Activated naive CD4-positive, alpha-beta T cell treated with anti-CD3 and anti-CD28 coated beads, Interleukin-2, amount 10 ng/mL, durations not matched to agents 7 days and 5 days (primary cell): ENCODE results near the gene TMEM174.
A peak's percentile ranks its signal among the peaks of the same experiment; 100 is the strongest.
"Not testable (repeated sequence)": the region's sequence is repeated elsewhere in the genome, so short reads cannot be mapped to it uniquely, and the experiment has no call there.

Source experiments
- CTCF ChIA-PET: fragments of 350-600 bp; sonication (Branson Sonifier 250); formaldehyde crosslinking; loops from one replicate; lab custom pipeline; 2021; ENCODE audit warnings: antibody characterized with exemption; lab: Charles Lee
- DNase-seq: peaks from one replicate; pipeline ENCODE4 v3.0.0-alpha.2; 2020
- H3K27ac Mint-ChIP-seq: one replicate; pipeline ENCODE4 v1.8.0; 2021; ENCODE audit warnings: mild to moderate bottlenecking, moderate library complexity, mixed read lengths
- H3K27me3 Mint-ChIP-seq: one replicate; pipeline ENCODE4 v1.8.0; 2021; ENCODE audit warnings: mild to moderate bottlenecking, mixed read lengths
- H3K36me3 Mint-ChIP-seq: one replicate; pipeline ENCODE4 v1.8.0; 2021; ENCODE audit warnings: mixed read lengths
- H3K4me1 Mint-ChIP-seq: one replicate; pipeline ENCODE4 v1.8.0; 2021; ENCODE audit warnings: mixed read lengths
- H3K4me3 Mint-ChIP-seq: one replicate; pipeline ENCODE4 v1.8.0; 2021; ENCODE audit warnings: mild to moderate bottlenecking, moderate library complexity, mixed read lengths
- H3K9me3 Mint-ChIP-seq: one replicate; pipeline ENCODE4 v1.8.0; 2021; ENCODE audit warnings: mixed read lengths

Gene TMEM174

DNA sequence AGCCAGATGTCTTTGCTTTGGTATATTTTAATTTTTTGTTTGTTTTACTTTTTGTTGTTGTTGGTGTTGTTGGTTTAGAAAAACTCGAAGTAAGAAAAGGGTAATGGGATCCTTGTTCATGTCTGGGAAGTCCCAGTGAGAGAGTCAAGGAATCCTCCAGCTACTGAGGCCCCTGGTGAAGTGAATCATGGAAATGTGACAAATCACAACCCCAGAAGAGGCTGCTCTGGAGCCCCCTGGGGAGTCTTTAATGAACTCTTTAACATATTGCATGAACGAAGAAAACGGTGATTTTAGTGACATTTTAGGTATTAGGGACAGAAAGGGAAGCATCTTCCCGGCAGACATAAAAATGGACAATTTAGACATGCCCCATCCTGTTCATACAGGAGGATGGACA lies 41.3 kb downstream of the TMEM174 start:
- CTCF ChIA-PET, result interaction anchor here (1.4 kb wide), 1 partner anchor 88 kb away, joined by 3 read pairs; no protein-coding TSS in a partner anchor
- DNase-seq, result no peak
- H3K27me3 Mint-ChIP-seq, result peaks cover 83% of the 10 kb centered on the region

DNA sequence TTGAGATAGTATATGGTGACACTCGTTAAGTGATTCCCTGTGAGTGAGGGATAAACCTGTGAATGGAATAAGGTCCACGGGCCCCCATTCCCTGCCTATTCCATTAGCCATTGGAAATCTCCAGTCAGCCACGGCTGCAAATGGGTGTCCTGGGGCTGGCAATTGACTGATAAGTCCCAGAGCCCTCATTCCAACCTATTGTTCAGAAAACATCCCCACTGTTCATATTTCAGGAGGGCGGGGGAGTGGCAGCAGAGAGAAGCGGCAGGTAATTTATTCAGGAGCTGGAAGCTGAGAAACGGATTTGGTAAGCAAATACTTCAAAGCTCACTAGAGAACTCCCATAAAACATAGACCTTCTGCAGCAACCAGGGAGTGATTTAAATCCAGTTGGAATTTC lies 42.0 kb downstream of the TMEM174 start:
- Mint-ChIP-seq H3K4me1 (peaks cover 13% of the 10 kb centered on the region), H3K9me3 (peaks cover 4% of the 10 kb centered on the region), H3K27ac (no peak overlapping the region), H3K4me3 (no peak overlapping the region), H3K36me3 (no peaks in the 10 kb centered on the region), H3K27me3 (peaks cover 81% of the 10 kb centered on the region)
- CTCF ChIA-PET, result interaction anchor here (1.0 to 2.4 kb wide), 10 partner anchors 8 to 236 kb away, joined by 3 to 16 read pairs (median 4); no protein-coding TSS in a partner anchor
- no peak for DNase-seq

More for the DNA sequence above, 41.3 kb downstream of the TMEM174 start:
- no peak overlapping the region for H3K27ac Mint-ChIP-seq
- H3K4me1 Mint-ChIP-seq, result peaks cover 7% of the 10 kb centered on the region
- peaks cover 7% of the 10 kb centered on the region for H3K9me3 Mint-ChIP-seq
- H3K36me3 Mint-ChIP-seq, result peaks cover 3% of the 10 kb centered on the region
- H3K4me3 Mint-ChIP-seq, result no peak overlapping the region

DNA sequence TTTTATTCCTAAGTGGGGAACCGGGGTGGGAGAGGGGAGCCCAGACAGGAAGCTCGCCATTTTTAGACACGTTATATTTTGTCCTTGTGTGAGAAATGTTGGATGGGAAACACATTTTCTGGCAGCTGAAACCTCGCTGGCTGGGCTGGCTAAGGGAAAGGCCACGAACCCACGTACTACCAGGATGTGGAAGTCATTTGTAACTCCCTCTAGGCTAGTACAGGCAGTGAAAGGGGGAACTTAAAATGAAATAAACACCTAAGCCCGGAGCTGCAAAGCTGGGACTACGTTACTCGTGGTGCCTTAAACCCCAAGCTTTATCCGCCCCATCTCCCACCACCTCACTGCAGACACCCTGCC lies 42.5 kb downstream of the TMEM174 start:
- H3K4me1 Mint-ChIP-seq, result peaks cover 13% of the 10 kb centered on the region
- DNase-seq, result no peak
- peaks cover 2% of the 10 kb centered on the region for H3K9me3 Mint-ChIP-seq
- H3K27ac Mint-ChIP-seq, result no peak overlapping the region
- peaks cover 76% of the 10 kb centered on the region for H3K27me3 Mint-ChIP-seq
- no peak overlapping the region for H3K4me3 Mint-ChIP-seq
- no peaks in the 10 kb centered on the region for H3K36me3 Mint-ChIP-seq
- CTCF ChIA-PET, result interaction anchor here (0.6 to 2.4 kb wide), 12 partner anchors 8 to 235 kb away, joined by 3 to 16 read pairs (median 3); no protein-coding TSS in a partner anchor

DNA sequence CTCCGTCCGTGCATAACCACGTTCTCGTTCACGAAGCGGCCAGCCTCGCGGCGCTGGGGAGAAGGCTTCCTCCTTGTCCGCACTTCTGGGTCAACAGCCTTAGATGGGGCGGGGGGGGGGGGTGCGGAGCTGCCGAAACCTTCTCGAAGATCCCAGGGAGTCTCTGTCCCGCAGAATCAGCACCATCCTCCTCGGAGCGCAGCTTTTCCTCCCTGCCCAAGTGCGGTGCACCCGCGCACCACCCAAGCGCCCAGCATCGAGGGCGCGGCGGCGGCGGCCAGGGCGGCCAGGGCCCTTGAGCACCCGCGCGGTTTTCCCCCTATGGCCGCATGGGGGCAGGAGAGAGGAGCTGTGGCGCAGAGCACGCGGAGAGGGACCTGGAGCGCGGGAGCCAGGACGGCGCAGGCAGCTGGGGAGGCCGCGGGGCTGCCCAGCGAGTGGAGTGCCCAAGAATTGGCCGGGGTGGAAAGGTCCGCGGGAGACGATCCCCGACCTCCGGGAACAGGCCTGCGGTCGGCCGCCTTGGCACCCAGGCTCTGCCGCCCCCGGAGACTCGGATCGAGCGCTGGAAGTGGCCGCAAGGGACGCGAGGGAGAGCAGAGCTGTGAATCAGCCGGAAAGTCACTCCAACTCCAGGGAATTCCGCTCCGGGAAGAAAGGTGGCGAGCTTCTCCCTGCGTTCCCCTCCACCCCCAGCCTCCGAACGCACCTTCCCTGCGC lies 43.1 kb downstream of the TMEM174 start:
- Mint-ChIP-seq H3K4me3 (no peak overlapping the region), H3K9me3 (peaks cover 2% of the 10 kb centered on the region), H3K27ac (no peak overlapping the region), H3K4me1 (peaks cover 13% of the 10 kb centered on the region), H3K36me3 (no peaks in the 10 kb centered on the region), H3K27me3 (peaks cover 70% of the 10 kb centered on the region)
- peak; percentile 71 for DNase-seq
- CTCF ChIA-PET, result interaction anchor here (0.6 to 2.4 kb wide), 18 partner anchors 9 to 251 kb away, joined by 3 to 16 read pairs (median 3); partner anchors contain the start of gene FOXD1

DNA sequence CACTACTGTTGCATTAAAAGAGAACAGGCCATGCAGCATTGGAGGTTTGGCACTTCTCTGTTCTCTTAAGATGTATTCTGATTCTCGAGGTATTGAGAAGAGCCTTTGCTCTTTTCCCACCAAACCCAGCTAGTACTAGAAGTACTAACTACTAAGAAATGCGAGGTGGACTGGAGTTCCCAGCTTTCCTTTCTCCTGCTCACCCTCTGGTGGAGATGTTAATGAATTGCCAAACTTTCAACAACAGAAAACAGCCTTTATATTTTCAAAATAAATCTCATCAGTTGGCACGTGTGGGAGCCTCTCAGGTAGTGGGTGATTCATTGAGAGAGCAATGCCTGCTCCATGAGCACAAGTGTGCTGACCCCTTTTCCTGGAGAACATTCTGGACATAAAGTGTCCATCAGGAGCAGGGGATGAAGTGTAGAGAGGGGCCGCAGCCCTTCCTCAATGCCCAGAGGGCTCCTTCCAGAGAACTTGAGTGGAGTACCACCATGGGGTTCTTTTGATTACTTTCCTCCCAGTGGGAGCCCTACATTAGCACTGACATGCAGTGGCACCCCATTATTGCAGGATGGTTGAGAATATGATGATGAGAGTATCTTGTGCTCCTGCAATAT lies 45.7 kb downstream of the TMEM174 start:
- H3K27ac Mint-ChIP-seq, result no peak overlapping the region
- H3K27me3 Mint-ChIP-seq, result peaks cover 68% of the 10 kb centered on the region
- H3K4me1 Mint-ChIP-seq, result peaks cover 13% of the 10 kb centered on the region
- CTCF ChIA-PET, result interaction anchor here (0.7 kb wide), 1 partner anchor 38 kb away, joined by 3 read pairs; no protein-coding TSS in a partner anchor
- H3K4me3 Mint-ChIP-seq, result no peak overlapping the region
- H3K9me3 Mint-ChIP-seq, result peaks cover 2% of the 10 kb centered on the region
- DNase-seq, result no peak
- H3K36me3 Mint-ChIP-seq, result no peaks in the 10 kb centered on the region

DNA sequence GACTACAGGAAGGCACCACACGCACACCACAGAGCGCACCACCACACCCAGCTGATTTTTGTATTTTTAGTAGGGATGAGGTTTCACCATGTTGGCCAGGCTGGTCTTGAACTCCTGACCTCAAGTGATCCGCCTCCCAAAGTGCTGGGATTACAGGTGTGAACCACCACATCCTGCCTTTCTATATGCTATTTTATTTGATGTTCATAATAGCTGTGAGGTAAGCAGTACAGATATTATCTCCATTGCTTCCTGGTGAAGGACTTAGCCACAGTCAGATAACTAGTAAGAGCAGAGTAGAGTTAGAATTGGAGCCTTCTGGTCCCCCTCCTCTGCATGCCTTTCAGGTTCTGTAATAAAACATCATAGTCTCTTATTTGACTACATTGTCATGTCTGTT lies 46.3 kb downstream of the TMEM174 start:
- H3K27ac Mint-ChIP-seq, H3K4me3 Mint-ChIP-seq, H3K36me3 Mint-ChIP-seq, H3K9me3 Mint-ChIP-seq, DNase-seq: not testable (repeated sequence)
- CTCF ChIA-PET, result interaction anchor here (0.7 kb wide), 1 partner anchor 39 kb away, joined by 3 read pairs; no protein-coding TSS in a partner anchor
- Mint-ChIP-seq H3K4me1 (peaks cover 13% of the 10 kb centered on the region), H3K27me3 (peaks cover 66% of the 10 kb centered on the region)

DNA sequence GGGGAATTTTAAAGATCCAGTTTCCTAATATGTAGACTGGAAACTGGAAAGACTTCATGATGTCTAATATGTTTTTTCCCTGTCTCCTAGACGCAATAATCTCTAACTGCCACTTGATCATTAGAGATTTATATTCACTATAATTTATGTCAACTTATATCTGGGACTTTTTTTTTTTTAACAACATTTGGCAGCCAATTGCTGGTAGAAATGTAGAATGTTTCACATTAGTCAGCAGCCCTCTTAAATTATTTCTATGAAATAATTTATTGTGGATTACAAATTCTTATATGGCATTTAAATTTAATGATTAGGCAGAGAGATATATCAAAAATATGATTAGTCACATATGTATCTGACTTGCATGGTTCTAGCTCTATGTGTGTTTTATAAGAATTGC lies 48.2 kb downstream of the TMEM174 start:
- peaks cover 2% of the 10 kb centered on the region for H3K9me3 Mint-ChIP-seq
- peaks cover 52% of the 10 kb centered on the region for H3K27me3 Mint-ChIP-seq
- peaks cover 8% of the 10 kb centered on the region for H3K4me1 Mint-ChIP-seq
- CTCF ChIA-PET, result no interaction called here
- no peaks in the 10 kb centered on the region for H3K36me3 Mint-ChIP-seq
- no peak overlapping the region for H3K4me3 Mint-ChIP-seq
- no peak for DNase-seq
- no peak overlapping the region for H3K27ac Mint-ChIP-seq

DNA sequence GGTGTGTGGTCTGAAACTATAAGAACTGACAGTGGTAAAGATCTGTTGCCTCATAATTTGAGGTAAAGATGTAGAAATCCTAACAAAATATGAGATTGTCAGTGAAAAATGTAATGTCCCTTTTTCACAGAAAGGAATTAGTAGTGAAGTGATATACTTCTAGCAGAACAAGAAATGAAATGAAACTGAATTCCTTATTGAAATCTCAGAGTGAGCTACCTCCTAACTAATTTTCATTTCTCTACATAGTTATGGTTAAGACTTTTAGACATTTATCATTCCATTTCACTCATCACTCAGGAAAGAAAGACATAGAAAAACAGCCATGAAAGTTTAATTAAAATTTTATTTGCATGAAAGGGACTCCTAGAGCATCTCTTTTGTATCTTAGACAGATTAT lies 48.7 kb downstream of the TMEM174 start:
- Mint-ChIP-seq H3K9me3 (peaks cover 2% of the 10 kb centered on the region), H3K4me3 (no peak overlapping the region), H3K36me3 (no peaks in the 10 kb centered on the region), H3K27me3 (peaks cover 47% of the 10 kb centered on the region), H3K4me1 (peaks cover 8% of the 10 kb centered on the region), H3K27ac (no peak overlapping the region)
- CTCF ChIA-PET, result no interaction called here
- no peak for DNase-seq

DNA sequence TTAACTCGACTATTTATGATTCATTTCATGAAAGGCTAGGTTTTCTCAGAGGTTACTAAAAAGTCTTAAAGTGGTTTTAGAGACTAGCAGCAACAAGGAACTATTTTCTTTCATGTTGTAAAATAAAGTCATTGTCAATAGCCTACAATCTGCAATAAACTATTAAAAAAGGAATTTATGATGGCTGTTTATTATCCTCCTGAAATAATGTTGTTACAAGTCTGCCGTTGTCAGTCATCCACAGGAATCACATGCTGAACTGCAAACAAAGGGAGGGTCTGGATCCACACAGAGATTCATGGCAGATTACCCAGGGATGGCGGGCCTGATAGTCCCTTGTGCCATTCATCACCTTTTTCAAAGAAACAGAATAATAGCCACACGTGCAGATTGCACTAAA lies 49.2 kb downstream of the TMEM174 start:
- Mint-ChIP-seq H3K36me3 (no peaks in the 10 kb centered on the region), H3K27me3 (peaks cover 42% of the 10 kb centered on the region), H3K27ac (no peak overlapping the region), H3K4me1 (peaks cover 8% of the 10 kb centered on the region), H3K4me3 (no peak overlapping the region), H3K9me3 (peaks cover 2% of the 10 kb centered on the region)
- DNase-seq, result no peak
- CTCF ChIA-PET, result no interaction called here
